Globus pallidus (tissue), 1 donor: ENCODE data around the gene KDM5A.
"Not testable (repeated sequence)": the region's sequence is repeated elsewhere in the genome, so short reads cannot be mapped to it uniquely, and the experiment has no call there.

ENCODE experiments used
- DNase-seq: peaks from one replicate; pipeline ENCODE4 v3.0.0-alpha.2; 2015; ENCODE audit warnings: low spot score

The KDM5A gene

DNA sequence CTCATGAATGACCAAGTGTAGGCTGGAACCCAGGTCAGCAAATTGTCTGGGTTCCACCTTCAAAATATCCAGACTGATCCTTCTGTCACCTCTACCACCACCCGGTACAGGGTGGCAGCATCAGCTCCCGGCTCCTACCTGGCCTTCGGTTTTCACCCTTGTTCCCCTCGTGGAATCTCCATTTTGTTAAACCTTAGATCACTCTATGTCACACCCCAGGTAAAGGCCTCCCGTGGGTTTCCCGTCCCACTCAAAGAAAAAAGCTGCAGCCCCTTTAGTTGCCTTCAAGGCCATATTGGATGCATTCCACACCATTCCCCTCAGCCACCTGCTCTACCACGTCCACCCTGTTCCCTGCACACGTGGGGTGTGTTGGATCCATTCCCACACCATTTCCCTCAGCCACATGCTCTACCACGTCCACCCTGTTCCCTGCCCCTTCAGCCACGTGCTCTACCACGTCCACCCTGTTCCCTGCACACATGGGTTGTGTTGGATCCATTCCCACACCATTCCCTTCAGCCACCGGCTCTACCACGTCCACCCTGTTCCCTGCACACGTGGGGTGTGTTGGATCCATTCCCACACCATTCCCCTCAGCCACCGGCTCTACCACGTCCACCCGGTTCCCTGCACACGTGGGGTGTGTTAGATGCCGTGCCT lies 150.3 kb downstream of the KDM5A start:
- no peak for DNase-seq

DNA sequence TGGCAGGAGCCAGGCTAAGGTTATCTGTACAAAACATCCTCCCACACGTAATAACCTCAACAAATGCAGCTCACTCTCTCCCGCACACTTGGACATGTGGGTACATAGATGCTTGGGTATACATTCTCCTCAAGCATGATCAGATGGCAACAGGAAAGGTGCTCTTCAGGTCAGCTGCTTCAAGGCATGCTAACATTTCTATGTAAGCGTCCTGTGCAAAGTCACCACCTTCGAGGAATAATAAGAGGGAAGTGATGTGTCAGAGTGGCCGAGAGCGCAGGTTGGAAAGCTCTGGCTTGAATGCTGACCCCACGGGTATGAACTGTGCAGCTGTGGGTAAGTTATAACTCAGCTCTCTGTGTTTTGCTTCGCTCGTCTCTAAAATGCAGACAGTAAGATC lies 151.0 kb downstream of the KDM5A start:
- DNase-seq, result no peak

DNA sequence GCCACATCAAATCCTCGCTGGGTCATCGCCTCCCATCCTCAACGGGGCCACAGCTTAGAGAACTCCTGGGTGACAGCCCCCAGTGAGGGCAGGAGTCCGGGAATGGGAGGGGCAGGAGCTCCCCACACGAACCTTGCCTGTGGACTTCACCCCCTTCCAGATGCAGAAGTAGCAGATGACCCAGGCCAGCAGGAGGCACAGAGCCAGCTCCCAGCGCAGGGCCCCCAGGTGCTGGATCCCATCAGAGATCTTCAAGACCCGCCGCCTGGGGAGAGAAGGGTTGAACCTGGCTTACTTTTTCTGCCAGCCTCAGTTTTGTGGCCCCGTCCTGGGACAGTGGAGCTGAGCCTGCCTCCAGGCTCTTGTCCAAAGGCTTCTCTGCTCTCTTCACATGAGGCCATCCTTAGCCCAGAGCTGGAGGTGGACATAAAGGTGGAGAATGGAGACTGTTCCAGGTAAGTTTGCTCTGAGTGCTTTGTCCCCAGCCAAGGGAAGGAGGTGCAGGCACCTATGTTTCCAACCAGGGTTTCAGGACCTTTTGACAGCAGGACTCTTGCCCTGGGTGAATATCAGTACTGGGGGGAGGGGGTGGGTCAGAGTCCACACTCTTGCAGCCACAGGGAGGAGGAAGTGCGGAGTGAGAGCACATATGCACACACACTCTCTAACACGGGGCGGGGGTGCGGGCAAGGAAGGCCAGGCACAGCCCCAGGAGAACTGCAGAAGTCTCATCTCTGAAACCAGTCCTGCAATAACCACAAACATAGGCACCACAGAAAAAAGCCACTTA lies 151.9 kb downstream of the KDM5A start:
- DNase-seq, result no peak

DNA sequence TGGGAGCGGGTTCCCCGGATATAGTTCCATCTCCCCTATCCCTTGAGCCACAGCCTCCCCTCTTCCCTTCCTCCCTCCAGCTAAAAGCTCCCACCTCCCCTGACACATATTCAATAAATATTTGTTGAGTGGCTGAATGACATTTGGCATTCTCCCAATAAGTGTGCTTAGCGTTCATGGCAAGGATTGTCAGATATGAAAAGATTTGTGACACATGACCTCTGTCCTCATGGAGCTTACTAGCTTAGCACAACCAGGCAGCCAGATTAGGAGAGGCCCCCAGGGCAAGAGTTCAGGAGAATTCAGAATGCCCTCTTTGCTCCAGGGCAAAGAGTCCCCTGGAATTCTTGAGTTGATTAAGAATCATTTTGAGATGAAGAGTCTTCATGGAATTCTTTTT lies 152.7 kb downstream of the KDM5A start:
- DNase-seq, result no peak

DNA sequence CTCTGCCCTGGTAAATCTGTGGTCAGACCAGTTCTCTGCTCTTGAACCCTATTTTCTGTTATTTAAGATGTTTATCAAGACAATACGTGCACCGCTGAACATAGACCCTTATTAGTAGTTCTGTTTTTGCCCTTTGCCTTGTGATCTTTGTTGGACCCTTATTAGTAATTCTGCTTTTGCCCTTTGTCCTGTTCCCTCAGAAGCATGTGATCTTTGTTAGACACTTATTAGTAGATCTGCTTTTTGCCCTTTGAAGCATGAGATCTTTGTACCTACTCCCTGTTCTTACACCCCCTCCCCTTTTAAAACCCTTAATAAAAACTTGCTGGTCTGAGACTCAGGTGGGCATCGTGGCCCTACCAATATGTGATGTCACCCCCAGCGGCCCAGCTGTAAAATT lies 153.2 kb downstream of the KDM5A start:
- not testable (repeated sequence) for DNase-seq

DNA sequence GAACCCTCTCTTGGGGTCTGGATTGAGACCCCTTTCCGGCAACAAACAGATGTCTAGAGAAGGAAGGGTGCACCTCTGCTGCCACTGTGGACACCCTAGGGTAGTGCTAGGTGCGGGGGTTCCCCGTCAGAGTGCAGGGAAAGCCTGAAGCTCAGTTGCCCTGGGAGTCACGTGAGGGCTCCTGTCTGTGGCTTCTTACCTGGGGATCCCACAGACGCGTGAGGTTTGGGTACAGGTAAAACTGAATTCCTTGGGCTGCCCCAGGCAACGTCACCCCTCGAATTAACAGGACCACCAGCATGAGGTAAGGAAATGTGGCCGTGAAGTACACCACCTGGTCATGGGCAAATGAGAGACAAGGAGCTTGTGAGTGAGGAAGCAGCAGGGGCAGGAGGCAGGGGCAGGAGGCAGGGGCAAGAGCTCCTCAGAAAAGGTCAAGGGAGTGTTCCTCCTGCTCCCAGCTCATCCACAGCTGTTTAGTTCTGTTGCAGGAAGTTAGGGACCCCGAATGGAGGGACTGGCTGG lies 154.2 kb downstream of the KDM5A start:
- no peak for DNase-seq

DNA sequence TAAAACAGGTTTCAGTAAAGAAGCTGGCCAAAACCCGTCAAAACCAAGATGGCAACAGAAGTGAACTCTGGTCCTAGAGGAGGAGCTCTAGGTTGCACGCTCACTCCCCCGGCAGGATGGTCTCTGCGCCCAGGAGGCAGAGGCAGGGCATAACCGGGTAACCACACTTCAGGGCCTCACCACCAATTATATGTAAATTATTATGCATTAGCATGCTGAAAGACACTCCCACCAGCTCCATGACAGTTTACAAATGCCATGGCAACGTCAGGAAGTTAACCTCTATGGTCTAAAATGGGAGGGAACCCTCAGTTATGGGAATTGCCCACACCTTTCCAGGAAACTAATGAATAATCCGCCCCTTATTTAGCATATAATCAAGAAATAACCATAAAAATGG lies 155.1 kb downstream of the KDM5A start:
- DNase-seq, result no peak

DNA sequence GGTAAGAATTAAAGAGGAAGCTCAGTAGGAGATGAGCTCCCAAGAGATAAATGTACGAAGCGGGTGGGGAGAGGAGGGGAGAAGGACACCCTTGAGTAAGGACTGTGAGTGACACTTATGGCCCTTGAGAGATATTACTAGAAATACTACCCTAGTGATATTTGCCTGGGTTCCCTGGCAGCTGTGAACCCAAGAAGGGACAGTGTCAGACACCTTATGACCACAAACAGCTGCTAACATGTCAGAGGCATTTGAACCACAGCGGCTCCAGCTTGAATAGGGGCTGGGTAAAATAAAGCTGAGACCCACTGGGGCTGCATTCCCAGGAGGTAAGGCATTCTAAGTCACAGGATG lies 155.5 kb downstream of the KDM5A start:
- no peak for DNase-seq

DNA sequence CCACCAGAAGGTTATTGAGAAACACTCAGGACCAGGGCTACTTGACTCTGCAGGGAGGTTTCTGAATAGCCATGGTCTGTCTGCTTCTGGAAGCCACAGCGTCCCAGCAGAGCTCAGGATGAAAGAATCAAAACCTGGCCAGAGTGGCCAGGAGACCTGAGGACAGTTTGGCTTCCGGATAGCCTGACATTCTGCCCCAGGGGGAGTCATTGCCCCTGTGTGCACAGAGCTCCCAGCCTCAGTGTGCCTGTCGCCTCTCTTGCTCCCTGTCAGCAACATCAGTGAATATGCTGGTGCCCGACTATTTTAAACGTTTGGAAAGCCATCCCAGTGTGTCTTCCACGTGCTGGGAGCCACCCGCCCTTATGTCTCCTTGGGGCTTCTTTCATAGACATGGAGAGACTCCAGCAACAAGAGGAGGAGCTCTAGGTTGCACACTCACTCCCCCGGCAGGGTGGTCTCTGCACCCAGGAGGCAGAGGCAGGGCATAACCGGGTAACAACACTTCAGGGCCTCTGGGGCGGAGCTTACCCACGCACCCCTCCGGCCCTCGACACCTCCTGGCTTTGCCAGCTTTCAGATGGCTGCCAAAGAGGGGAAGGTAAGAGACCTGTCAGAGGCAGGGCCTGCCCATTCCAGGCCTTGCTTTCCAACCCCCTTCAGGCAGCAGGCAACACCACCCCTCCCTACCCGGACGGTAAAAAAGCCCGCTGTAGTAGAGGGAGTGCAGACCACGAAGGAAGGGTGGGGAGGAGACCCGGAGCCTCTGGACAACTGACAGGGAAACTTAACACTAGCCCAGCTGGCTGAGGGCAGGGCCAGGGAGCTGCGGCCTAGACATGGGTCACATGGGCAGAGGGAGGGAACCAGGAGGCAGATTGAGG lies 156.1 kb downstream of the KDM5A start:
- no peak for DNase-seq

DNA sequence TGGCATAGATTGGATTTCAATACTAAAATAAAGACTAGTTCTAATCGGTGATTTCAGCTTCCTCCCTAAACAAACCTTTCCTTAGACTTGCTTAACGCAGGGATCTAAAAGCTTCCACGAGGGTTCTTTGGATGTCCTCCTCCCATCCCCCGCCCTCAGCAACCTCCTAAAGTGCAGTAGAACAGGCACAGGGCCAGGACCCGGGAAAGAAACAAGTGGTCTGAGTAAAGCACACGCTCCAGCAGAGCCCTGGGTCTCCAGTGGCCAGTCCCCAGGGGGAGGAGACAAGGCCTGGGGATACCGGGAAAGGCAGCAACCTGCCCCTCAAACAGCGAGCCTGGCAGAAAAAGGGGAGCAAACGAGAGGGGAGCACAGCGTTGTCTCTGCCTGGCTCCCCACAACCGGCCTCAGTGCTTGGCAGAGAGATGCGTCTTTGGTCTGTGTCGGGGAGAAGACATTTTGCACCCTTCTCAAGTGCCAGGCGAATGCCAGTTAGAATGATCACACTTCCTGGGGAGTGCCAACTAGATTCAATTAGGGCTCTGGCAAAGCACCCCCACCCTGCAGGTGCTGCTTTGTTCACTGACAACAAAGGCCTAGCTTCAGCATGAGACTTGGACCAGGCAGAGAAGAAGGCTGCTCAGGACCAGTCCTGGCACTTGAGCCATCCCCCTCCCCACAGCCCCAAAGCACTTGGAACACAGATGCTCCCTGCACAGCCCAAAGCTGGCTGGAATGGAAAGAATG lies 158.0 kb downstream of the KDM5A start:
- peak; percentile 76 for DNase-seq
